Measurements from ENCODE around the gene KIF12.

KIF12 gene

DNA sequence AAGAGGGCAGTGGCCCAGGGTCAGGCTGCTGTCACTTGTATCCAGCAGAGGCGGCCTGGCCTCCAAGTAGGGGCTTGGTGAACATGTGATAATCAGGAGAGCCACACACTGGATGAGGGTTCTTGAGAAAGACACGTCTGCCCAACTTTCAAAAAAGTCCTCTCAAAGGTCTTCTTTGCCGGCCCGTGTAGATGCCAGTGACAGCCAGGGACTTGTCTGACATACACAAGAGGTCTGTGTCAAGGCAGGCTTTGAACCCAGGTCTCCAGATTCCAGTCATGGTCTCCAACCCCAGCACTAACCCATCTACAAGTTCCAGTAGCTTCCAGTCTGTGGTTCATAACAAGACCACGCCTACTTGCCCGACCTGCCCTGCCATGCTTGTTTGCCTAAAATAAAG is 13.1 kb downstream of the KIF12 start:
- no peak overlapping the region for H3K14ac ChIP-seq (ENCODE audit: low read length in 2 of 2)
- H3K18ac ChIP-seq (ENCODE audit: low read depth in 1 of 2, low read length in 2 of 2), result no peak overlapping the region
- no peak overlapping the region for H4K91ac ChIP-seq (ENCODE audit: low read length)
- no peak overlapping the region for H2AFZ ChIP-seq (ENCODE audit: low read depth, low read length)
- H3K27me3 ChIP-seq (ENCODE audit: control insufficient read depth in 1 of 2, insufficient read depth in 1 of 2, low read length in 2 of 2), result peaks cover 0 to 39% of the 10 kb centered on the region in 2 experiments
- no peak overlapping the region for H3K4ac ChIP-seq (ENCODE audit: low read depth in 1 of 2, low read length in 2 of 2)
- no peak overlapping the region for H3K27ac ChIP-seq (ENCODE audit: low read length, poor library complexity, severe bottlenecking)
- no peak overlapping the region for H4K8ac ChIP-seq (ENCODE audit: low read length)
- no peak overlapping the region for H2BK15ac ChIP-seq (ENCODE audit: low read depth, poor library complexity, severe bottlenecking)
- no peak overlapping the region for H2BK5ac ChIP-seq (ENCODE audit: low read depth, low read length, poor library complexity, severe bottlenecking)
- no peak overlapping the region for H3K9ac ChIP-seq (ENCODE audit: low read length)
- H2BK12ac ChIP-seq (ENCODE audit: low read length in 2 of 2), result no peak overlapping the region
- H3K4me2 ChIP-seq (ENCODE audit: low read length, poor library complexity, severe bottlenecking), result no peak overlapping the region
- no peak overlapping the region for H2AK5ac ChIP-seq (ENCODE audit: low read length, severe bottlenecking)
- H3K9me3 ChIP-seq (ENCODE audit: control insufficient read depth, low read length), result no peaks in the 10 kb centered on the region
- H3K4me1 ChIP-seq (ENCODE audit: control insufficient read depth, insufficient read depth, low read depth, low read length), result peaks cover 15% of the 10 kb centered on the region
- no peak overlapping the region for H3K23ac ChIP-seq (ENCODE audit: low read length in 2 of 2)
- peaks cover 0 to 7% of the 10 kb centered on the region in 2 experiments for H3K36me3 ChIP-seq (ENCODE audit: control insufficient read depth in 1 of 2, insufficient read depth in 2 of 2, low read depth in 1 of 2, low read length in 2 of 2)
- H2BK120ac ChIP-seq (ENCODE audit: low read depth, low read length), result no peak overlapping the region
- DNase-seq, result no peak
- no peaks in the 10 kb centered on the region for H3K79me1 ChIP-seq (replicated peaks; ENCODE audit: low read length, poor library complexity, severe bottlenecking)
- 90% methylated on average over 6 of the region's 6 CpGs for WGBS
- H3K4me3 ChIP-seq (ENCODE audit: insufficient read depth in 1 of 2, low read depth in 1 of 2, low read length in 2 of 2), result no peak overlapping the region

DNA sequence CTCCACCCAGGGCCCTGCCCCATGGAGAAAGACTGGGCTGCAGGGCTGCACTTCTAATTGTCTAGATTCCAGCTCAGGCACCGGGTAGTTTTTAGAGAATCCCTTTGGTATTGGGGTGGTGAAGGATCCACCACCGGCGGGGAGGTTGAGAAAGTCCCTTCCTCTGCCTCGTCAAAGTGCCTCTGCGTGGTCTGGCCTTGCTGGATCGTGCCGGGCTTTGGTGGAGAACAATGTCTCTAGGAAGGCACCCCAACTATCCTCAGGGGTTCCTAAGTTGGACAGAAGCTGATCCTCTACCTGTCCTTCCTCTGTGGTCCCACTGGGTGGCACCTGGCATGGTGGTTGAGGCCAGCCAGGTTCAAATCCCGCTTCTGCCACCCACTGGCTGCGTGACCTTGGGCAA is 13.7 kb downstream of the KIF12 start:
- Histone ChIP-seq H2BK12ac (ENCODE audit: low read length in 2 of 2) (no peak overlapping the region), H3K9me3 (ENCODE audit: control insufficient read depth, low read length) (no peaks in the 10 kb centered on the region), H3K9ac (ENCODE audit: low read length) (no peak overlapping the region), H3K4me3 (ENCODE audit: insufficient read depth in 1 of 2, low read depth in 1 of 2, low read length in 2 of 2) (no peak overlapping the region), H2BK120ac (ENCODE audit: low read depth, low read length) (no peak overlapping the region), H3K14ac (ENCODE audit: low read length in 2 of 2) (no peak overlapping the region), H3K27ac (ENCODE audit: low read length, poor library complexity, severe bottlenecking) (no peak overlapping the region), H3K4ac (ENCODE audit: low read depth in 1 of 2, low read length in 2 of 2) (no peak overlapping the region), H3K4me2 (ENCODE audit: low read length, poor library complexity, severe bottlenecking) (no peak overlapping the region), H3K4me1 (ENCODE audit: control insufficient read depth, insufficient read depth, low read depth, low read length) (peaks cover 19% of the 10 kb centered on the region), H3K23ac (ENCODE audit: low read length in 2 of 2) (no peak overlapping the region), H2AK5ac (ENCODE audit: low read length, severe bottlenecking) (peak overlapping the region; percentile 17), H2BK5ac (ENCODE audit: low read depth, low read length, poor library complexity, severe bottlenecking) (no peak overlapping the region), H3K18ac (ENCODE audit: low read depth in 1 of 2, low read length in 2 of 2) (no peak overlapping the region), H2AFZ (ENCODE audit: low read depth, low read length) (no peak overlapping the region), H2BK15ac (ENCODE audit: low read depth, poor library complexity, severe bottlenecking) (no peak overlapping the region), H3K36me3 (ENCODE audit: control insufficient read depth in 1 of 2, insufficient read depth in 2 of 2, low read depth in 1 of 2, low read length in 2 of 2) (peaks cover 0 to 4% of the 10 kb centered on the region in 2 experiments), H4K91ac (ENCODE audit: low read length) (no peak overlapping the region), H3K79me1 (replicated peaks; ENCODE audit: low read length, poor library complexity, severe bottlenecking) (no peaks in the 10 kb centered on the region), H4K8ac (ENCODE audit: low read length) (no peak overlapping the region), H3K27me3 (ENCODE audit: control insufficient read depth in 1 of 2, insufficient read depth in 1 of 2, low read length in 2 of 2) (peaks cover 0 to 41% of the 10 kb centered on the region in 2 experiments)
- 93% methylated on average over 9 of the region's 9 CpGs for WGBS
- no peak for DNase-seq

DNA sequence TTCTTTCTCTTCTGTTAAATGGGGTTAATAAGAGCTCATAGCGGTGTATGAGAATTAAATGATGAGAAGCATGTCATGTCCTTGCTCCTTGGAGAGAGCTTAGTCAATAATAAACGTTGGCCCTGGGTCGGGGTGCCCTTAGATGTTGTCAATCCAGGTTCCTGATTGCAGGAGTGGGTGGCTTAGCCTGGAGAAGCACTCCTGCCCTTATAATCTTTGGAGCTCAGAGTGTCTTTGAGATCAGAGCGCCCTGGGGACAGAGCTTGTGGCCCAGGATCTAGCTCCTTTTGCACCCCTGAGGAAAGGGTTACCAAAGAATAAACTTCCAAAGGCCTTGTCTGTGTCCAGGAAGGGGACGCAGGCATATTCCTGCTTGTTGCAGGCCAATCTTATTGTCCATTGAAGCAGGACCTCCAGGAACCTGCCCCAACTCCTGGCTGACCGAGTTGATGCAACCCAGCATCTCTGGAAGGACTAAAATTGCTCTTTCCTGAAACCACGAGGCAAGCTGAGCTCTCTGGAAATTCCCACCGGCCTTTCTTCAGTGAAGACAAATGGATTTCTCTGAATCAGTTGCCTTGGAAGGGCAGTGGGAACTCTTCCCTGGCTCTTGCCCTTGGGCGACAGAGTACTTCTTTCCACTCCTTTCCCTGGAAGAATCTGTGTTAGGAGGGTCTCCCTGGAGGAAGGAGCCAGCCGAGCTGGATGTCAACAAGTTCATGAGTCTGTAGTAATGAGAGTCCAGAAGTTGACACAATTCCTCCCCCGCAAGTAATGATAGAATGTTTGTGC is 14.6 kb downstream of the KIF12 start:
- Histone ChIP-seq H2BK12ac (ENCODE audit: low read length in 2 of 2) (no peak overlapping the region), H2AK5ac (ENCODE audit: low read length, severe bottlenecking) (no peak overlapping the region), H2BK5ac (ENCODE audit: low read depth, low read length, poor library complexity, severe bottlenecking) (no peak overlapping the region), H3K36me3 (ENCODE audit: control insufficient read depth in 1 of 2, insufficient read depth in 2 of 2, low read depth in 1 of 2, low read length in 2 of 2) (peaks cover 0 to 3% of the 10 kb centered on the region in 2 experiments), H3K79me1 (replicated peaks; ENCODE audit: low read length, poor library complexity, severe bottlenecking) (no peaks in the 10 kb centered on the region), H3K23ac (ENCODE audit: low read length in 2 of 2) (no peak overlapping the region), H4K91ac (ENCODE audit: low read length) (no peak overlapping the region), H4K8ac (ENCODE audit: low read length) (no peak overlapping the region), H3K27me3 (ENCODE audit: control insufficient read depth in 1 of 2, insufficient read depth in 1 of 2, low read length in 2 of 2) (peaks cover 0 to 47% of the 10 kb centered on the region in 2 experiments), H2BK15ac (ENCODE audit: low read depth, poor library complexity, severe bottlenecking) (no peak overlapping the region), H3K18ac (ENCODE audit: low read depth in 1 of 2, low read length in 2 of 2) (no peak overlapping the region), H3K4ac (ENCODE audit: low read depth in 1 of 2, low read length in 2 of 2) (no peak overlapping the region), H3K9ac (ENCODE audit: low read length) (no peak overlapping the region), H3K27ac (ENCODE audit: low read length, poor library complexity, severe bottlenecking) (no peak overlapping the region), H3K4me1 (ENCODE audit: control insufficient read depth, insufficient read depth, low read depth, low read length) (peaks cover 20% of the 10 kb centered on the region), H3K14ac (ENCODE audit: low read length in 2 of 2) (no peak overlapping the region), H2AFZ (ENCODE audit: low read depth, low read length) (no peak overlapping the region), H3K9me3 (ENCODE audit: control insufficient read depth, low read length) (no peaks in the 10 kb centered on the region), H3K4me2 (ENCODE audit: low read length, poor library complexity, severe bottlenecking) (no peak overlapping the region), H3K4me3 (ENCODE audit: insufficient read depth in 1 of 2, low read depth in 1 of 2, low read length in 2 of 2) (no peak overlapping the region), H2BK120ac (ENCODE audit: low read depth, low read length) (no peak overlapping the region)
- no peak for DNase-seq
- WGBS, result 79% methylated on average over 11 of the region's 11 CpGs

DNA sequence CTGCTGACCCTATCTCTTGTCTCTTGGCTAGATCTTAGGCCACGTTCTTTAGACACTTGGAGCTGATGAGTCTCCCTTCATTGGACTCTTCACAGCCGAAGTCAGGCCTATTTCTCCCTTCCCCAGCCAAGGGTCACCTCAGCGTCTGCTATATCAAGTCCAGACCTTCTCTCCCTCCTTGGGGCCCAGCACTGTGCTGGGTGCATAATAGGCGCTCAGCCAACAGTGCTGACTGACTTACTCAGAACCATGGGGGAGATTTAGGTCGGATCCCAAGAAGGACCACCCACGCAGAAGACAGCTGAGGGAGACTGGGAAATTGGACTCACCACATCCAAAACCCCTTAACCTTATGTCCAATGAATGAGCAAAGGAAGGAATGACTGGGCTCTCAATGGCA is 15.4 kb downstream of the KIF12 start:
- Histone ChIP-seq H3K36me3 (ENCODE audit: control insufficient read depth in 1 of 2, insufficient read depth in 2 of 2, low read depth in 1 of 2, low read length in 2 of 2) (no peaks in the 10 kb centered on the region), H4K91ac (ENCODE audit: low read length) (no peak overlapping the region), H3K4me3 (ENCODE audit: insufficient read depth in 1 of 2, low read depth in 1 of 2, low read length in 2 of 2) (no peak overlapping the region), H3K23ac (ENCODE audit: low read length in 2 of 2) (no peak overlapping the region), H3K27me3 (ENCODE audit: control insufficient read depth in 1 of 2, insufficient read depth in 1 of 2, low read length in 2 of 2) (peaks cover 0 to 45% of the 10 kb centered on the region in 2 experiments), H2BK5ac (ENCODE audit: low read depth, low read length, poor library complexity, severe bottlenecking) (no peak overlapping the region), H3K9ac (ENCODE audit: low read length) (no peak overlapping the region), H3K4me2 (ENCODE audit: low read length, poor library complexity, severe bottlenecking) (no peak overlapping the region), H2BK12ac (ENCODE audit: low read length in 2 of 2) (no peak overlapping the region), H2BK120ac (ENCODE audit: low read depth, low read length) (no peak overlapping the region), H3K14ac (ENCODE audit: low read length in 2 of 2) (no peak overlapping the region), H3K79me1 (replicated peaks; ENCODE audit: low read length, poor library complexity, severe bottlenecking) (no peaks in the 10 kb centered on the region), H3K27ac (ENCODE audit: low read length, poor library complexity, severe bottlenecking) (no peak overlapping the region), H2AK5ac (ENCODE audit: low read length, severe bottlenecking) (peak overlapping the region; percentile 59), H3K4me1 (ENCODE audit: control insufficient read depth, insufficient read depth, low read depth, low read length) (peaks cover 22% of the 10 kb centered on the region), H4K8ac (ENCODE audit: low read length) (no peak overlapping the region), H3K4ac (ENCODE audit: low read depth in 1 of 2, low read length in 2 of 2) (no peak overlapping the region), H3K18ac (ENCODE audit: low read depth in 1 of 2, low read length in 2 of 2) (no peak overlapping the region), H2AFZ (ENCODE audit: low read depth, low read length) (no peak overlapping the region), H3K9me3 (ENCODE audit: control insufficient read depth, low read length) (no peaks in the 10 kb centered on the region), H2BK15ac (ENCODE audit: low read depth, poor library complexity, severe bottlenecking) (no peak overlapping the region)
- WGBS, result 86% methylated on average over 4 of the region's 6 CpGs
- no peak for DNase-seq

All from mesenchymal stem cell (in vitro differentiated cells and primary cell).